Panc1 (cell line): ENCODE results near the gene BAZ2B. TPM values are rescaled to one million over a fixed set of nuclear protein-coding genes. Genes with fewer than 3 reads are reported as not detected.
A peak's percentile ranks its signal among the peaks of the same experiment; 100 is the strongest.

ENCODE experiments used
- ATAC-seq: fragments of 200-7000 bp; cut with Tn5 transposase; 2 replicates; pipeline ENCODE4 v1.9.1; 2020; ENCODE audit warnings: mild to moderate bottlenecking, moderate library complexity
- BruUV-seq: library from RNA; stranded (reverse); fragments of 400-500 nt; replicated peaks from 2 replicates; lab custom pipeline; 2021; lab: Mats Ljungman, UMichigan
- CTCF ChIA-PET: fragments of 300-600 bp; sonication (Branson Sonifier 250); formaldehyde crosslinking; loops from one replicate; lab custom pipeline; 2022; ENCODE audit warnings: antibody characterized with exemption; lab: Charles Lee
- POLR2A ChIA-PET: fragments of 300-600 bp; sonication (Branson Sonifier 250); formaldehyde crosslinking; loops from one replicate; lab custom pipeline; 2022; ENCODE audit warnings: antibody characterized with exemption; lab: Charles Lee
- DNase-seq: peaks from one replicate; pipeline ENCODE4 v3.0.0-alpha.2; 2010; ENCODE audit warnings: low read depth, low spot score
- H3K27ac ChIP-seq: 2 replicates; pipeline ENCODE4 v1.5.1; 2011; ENCODE audit warnings: mild to moderate bottlenecking, low read length, inconsistent platforms
- H3K27me3 ChIP-seq: fragments of 200-500 bp; sonication (Bioruptor generic); 2 replicates; pipeline ENCODE4 v1.6.0; 2014; ENCODE audit warnings: low read length, inconsistent platforms; ENCODE audit not compliant: control insufficient read depth, insufficient read depth
- H3K36me3 ChIP-seq: fragments of 200-500 bp; sonication (Bioruptor generic); 2 replicates; pipeline ENCODE4 v1.5.1; 2014; ENCODE audit warnings: inconsistent platforms, mild to moderate bottlenecking, low read length, moderate library complexity; ENCODE audit not compliant: control insufficient read depth, insufficient read depth
- H3K4me1 ChIP-seq: 2 replicates; pipeline ENCODE4 v1.5.1; 2011; ENCODE audit warnings: inconsistent platforms, mild to moderate bottlenecking, low read length, moderate library complexity; ENCODE audit not compliant: control insufficient read depth, insufficient read depth
- H3K4me3 ChIP-seq, 2 experiments: 2 replicates each; pipeline ENCODE4 v1.5.1; 2011 to 2012; ENCODE audit warnings: low read depth in 2 of 2, low read length in 2 of 2, mild to moderate bottlenecking in 2 of 2, inconsistent platforms in 1 of 2, moderate library complexity in 1 of 2
- H3K9me3 ChIP-seq: fragments of 200-500 bp; sonication (Bioruptor generic); 2 replicates; pipeline ENCODE4 v1.5.1; 2014; ENCODE audit warnings: low read depth, mild to moderate bottlenecking, inconsistent platforms, low read length, moderate library complexity; ENCODE audit not compliant: control insufficient read depth, insufficient read depth
- POLR2AphosphoS5 ChIP-seq: IDR thresholded peaks from 2 replicates; pipeline ENCODE4 v1.6.1; 2012; ENCODE audit warnings: mild to moderate bottlenecking, low read depth, low read length, moderate library complexity
- SIN3A ChIP-seq: IDR thresholded peaks from 2 replicates; pipeline ENCODE4 v1.6.1; 2012; ENCODE audit warnings: low read depth, mild to moderate bottlenecking, low read length, moderate library complexity, borderline replicate concordance; ENCODE audit not compliant: insufficient read depth
- TCF7L2 ChIP-seq: IDR thresholded peaks from 2 replicates; pipeline ENCODE4 v1.6.1; 2011; ENCODE audit warnings: mild to moderate bottlenecking, low read depth, low read length, inconsistent platforms
- in situ Hi-C: cut with HindIII; loops from 2 replicates; pipeline ENCODE4 v1.10.0; 2016; ENCODE audit warnings: low sequenced_read_pairs, low pct_unique_long_range_greater_than_20kb
- intact Hi-C: fragments of 100-400 bp; cut with micrococcal nuclease; formaldehyde crosslinking; loops from one replicate; pipeline ENCODE4 v1.10.0; 2022; ENCODE audit not compliant: unreplicated experiment
- total RNA-seq: library from RNA; stranded (reverse); gene quantifications from one replicate; pipeline ENCODE4 v1.2.1, GENCODE V29; 2021; ENCODE audit not compliant: unreplicated experiment
- TF ChIP-seq, protein P1 (sequence below), 2 experiments: IDR thresholded peaks; 2 replicates each; pipeline ENCODE4 v1.6.1; 2011 to 2012; ENCODE audit warnings: low read depth in 2 of 2, control low read depth in 1 of 2, low read length in 1 of 2, mild to moderate bottlenecking in 1 of 2, moderate library complexity in 1 of 2; ENCODE audit not compliant: insufficient read depth in 1 of 2
- TF ChIP-seq, protein P2 (sequence below): fragments of 450-650 bp; IDR thresholded peaks from 2 replicates; pipeline ENCODE4 v1.5.1; 2017; ENCODE audit warnings: mild to moderate bottlenecking

BAZ2B gene
- total RNA-seq, 1 experiment from 2014 or later, result 38.6 TPM

DNA sequence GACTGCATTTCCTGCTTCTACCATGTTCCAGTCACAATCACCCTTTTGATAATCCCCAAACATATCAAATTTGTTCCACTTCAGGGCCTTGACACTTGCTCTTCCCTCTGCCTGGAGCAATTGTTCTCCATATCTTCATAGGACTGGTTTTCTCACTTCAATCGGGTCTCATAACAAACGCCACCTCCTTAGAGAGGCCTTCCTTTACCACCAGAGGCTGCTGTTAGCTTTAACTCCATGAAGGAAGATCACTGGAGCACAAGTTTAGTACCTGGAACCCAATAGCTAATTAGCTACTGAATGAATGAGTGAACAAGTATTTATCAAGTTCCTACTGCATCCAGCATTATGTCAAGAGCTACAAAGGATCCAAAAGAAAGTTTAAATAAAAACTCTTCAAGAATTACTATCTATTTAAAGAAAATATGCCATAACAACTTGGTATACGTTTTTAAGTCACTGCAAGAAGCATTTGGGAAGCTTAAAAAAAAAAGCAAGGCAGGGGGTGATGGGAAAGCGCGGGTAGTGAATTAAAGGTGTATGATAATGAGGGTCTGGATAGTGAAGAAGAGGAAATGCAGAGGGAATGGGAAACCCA lies 58.8 kb downstream of the BAZ2B start:
- DNase-seq, result peak; percentile 17
- CTCF ChIA-PET, result interaction anchor here (0.7 kb wide), 1 partner anchor 119 kb away, joined by 3 read pairs; no protein-coding TSS in a partner anchor
- intact Hi-C loops, result no loop called here

DNA sequence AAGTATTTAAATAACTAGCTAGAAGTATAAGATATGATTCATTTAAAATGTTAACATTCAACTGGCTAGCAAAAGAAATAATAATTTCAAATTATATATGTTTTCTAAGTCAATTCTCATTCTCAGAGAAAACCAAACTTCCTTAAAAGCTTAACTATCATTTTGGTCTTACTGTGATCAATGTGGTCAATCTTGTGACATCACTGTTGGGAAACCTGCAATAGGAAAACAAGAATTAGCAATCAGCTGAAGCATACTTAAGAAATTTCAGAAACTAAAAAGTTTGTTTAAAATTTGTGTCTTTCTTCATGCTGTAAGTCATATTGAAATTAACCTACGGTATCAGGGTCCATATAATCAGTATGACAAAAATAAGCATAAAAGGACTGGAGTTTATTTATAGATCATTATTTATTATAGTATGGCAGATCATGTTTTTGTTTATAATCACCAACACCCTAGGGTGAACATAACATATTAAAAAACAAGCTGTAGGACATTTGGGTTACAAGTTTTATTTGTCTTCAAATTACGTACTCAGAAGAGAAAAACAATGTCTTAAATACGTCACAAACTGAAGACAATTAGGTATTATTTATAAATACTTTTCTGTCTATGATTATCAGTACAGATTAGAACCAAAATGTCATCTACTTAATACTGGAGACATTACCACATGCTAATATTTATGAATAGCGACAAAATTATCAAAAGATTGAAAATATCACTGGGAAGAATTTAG lies 60.5 kb downstream of the BAZ2B start:
- H3K4me1 ChIP-seq, result no peaks in the 10 kb centered on the region
- H3K36me3 ChIP-seq, result no peaks in the 10 kb centered on the region; the same call in 1 of the 2 replicates
- no peak overlapping the region for H3K27ac ChIP-seq
- ChIA-PET POLR2A (interaction anchor here (0.7 kb wide), 1 partner anchor 49 kb away, joined by 12 read pairs; no protein-coding TSS in a partner anchor), CTCF (no interaction called here)
- intact Hi-C loops, result no loop called here
- no peaks in the 10 kb centered on the region for H3K27me3 ChIP-seq
- BruUV-seq, result no TSS peak
- in situ Hi-C loops, result no loop called here
- TF ChIP-seq TCF7L2 (no peak), POLR2AphosphoS5 (no peak), SIN3A (no peak)
- TF ChIP-seq, protein P1, sequence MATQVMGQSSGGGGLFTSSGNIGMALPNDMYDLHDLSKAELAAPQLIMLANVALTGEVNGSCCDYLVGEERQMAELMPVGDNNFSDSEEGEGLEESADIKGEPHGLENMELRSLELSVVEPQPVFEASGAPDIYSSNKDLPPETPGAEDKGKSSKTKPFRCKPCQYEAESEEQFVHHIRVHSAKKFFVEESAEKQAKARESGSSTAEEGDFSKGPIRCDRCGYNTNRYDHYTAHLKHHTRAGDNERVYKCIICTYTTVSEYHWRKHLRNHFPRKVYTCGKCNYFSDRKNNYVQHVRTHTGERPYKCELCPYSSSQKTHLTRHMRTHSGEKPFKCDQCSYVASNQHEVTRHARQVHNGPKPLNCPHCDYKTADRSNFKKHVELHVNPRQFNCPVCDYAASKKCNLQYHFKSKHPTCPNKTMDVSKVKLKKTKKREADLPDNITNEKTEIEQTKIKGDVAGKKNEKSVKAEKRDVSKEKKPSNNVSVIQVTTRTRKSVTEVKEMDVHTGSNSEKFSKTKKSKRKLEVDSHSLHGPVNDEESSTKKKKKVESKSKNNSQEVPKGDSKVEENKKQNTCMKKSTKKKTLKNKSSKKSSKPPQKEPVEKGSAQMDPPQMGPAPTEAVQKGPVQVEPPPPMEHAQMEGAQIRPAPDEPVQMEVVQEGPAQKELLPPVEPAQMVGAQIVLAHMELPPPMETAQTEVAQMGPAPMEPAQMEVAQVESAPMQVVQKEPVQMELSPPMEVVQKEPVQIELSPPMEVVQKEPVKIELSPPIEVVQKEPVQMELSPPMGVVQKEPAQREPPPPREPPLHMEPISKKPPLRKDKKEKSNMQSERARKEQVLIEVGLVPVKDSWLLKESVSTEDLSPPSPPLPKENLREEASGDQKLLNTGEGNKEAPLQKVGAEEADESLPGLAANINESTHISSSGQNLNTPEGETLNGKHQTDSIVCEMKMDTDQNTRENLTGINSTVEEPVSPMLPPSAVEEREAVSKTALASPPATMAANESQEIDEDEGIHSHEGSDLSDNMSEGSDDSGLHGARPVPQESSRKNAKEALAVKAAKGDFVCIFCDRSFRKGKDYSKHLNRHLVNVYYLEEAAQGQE (IDR thresholded peaks at IDR 0.05; ENCODE audit: insufficient read depth in 1 of 2, low read depth in 2 of 2, low read length in 1 of 2), result no peak
- TF ChIP-seq, protein P2, sequence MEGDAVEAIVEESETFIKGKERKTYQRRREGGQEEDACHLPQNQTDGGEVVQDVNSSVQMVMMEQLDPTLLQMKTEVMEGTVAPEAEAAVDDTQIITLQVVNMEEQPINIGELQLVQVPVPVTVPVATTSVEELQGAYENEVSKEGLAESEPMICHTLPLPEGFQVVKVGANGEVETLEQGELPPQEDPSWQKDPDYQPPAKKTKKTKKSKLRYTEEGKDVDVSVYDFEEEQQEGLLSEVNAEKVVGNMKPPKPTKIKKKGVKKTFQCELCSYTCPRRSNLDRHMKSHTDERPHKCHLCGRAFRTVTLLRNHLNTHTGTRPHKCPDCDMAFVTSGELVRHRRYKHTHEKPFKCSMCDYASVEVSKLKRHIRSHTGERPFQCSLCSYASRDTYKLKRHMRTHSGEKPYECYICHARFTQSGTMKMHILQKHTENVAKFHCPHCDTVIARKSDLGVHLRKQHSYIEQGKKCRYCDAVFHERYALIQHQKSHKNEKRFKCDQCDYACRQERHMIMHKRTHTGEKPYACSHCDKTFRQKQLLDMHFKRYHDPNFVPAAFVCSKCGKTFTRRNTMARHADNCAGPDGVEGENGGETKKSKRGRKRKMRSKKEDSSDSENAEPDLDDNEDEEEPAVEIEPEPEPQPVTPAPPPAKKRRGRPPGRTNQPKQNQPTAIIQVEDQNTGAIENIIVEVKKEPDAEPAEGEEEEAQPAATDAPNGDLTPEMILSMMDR, result no peak
- H3K9me3 ChIP-seq, result no peaks in the 10 kb centered on the region
- ATAC-seq, result no peak
- no peak for DNase-seq
- H3K4me3 ChIP-seq, result no peak overlapping the region

More for the DNA sequence above, 58.8 kb downstream of the BAZ2B start:
- BruUV-seq, result no TSS peak
- Histone ChIP-seq H3K27ac (no peak overlapping the region), H3K36me3 (no peaks in the 10 kb centered on the region; the same call in 1 of the 2 replicates), H3K9me3 (no peaks in the 10 kb centered on the region), H3K4me3 (no peak overlapping the region), H3K27me3 (no peaks in the 10 kb centered on the region), H3K4me1 (no peaks in the 10 kb centered on the region)
- POLR2A ChIA-PET, result interaction anchor here (0.7 to 0.9 kb wide), 2 partner anchors 39 to 58 kb away, joined by 6 to 12 read pairs; no protein-coding TSS in a partner anchor
- TF ChIP-seq SIN3A (no peak), POLR2AphosphoS5 (no peak), TCF7L2 (no peak)
- TF ChIP-seq, protein P2, result peak; percentile 80
- in situ Hi-C loops, result no loop called here
- peak; percentile 86 for ATAC-seq
